Memory B cell (primary cell): ENCODE results near the gene BSND.
"Not testable (repeated sequence)": the region's sequence is repeated elsewhere in the genome, so short reads cannot be mapped to it uniquely, and the experiment has no call there.

ENCODE experiments used
- ATAC-seq: fragments of 150-1000 bp; cut with Tn5 transposase; 2 replicates; pipeline ENCODE4 v1.10.0; 2021; ENCODE audit warnings: low read depth, mild to moderate bottlenecking, moderate library complexity
- DNase-seq, 2 donors: peaks; one replicate each; pipeline ENCODE4 v3.0.0; 2022; ENCODE audit warnings: low spot score in 2 of 2
- H3K27ac Mint-ChIP-seq: one replicate; pipeline ENCODE4 v1.8.0; 2022; ENCODE audit warnings: mild to moderate bottlenecking, moderate library complexity, mixed read lengths
- H3K27me3 Mint-ChIP-seq: one replicate; pipeline ENCODE4 v1.8.0; 2022; ENCODE audit warnings: mixed read lengths
- H3K36me3 Mint-ChIP-seq: one replicate; pipeline ENCODE4 v1.8.0; 2022; ENCODE audit warnings: mild to moderate bottlenecking, mixed read lengths
- H3K4me1 Mint-ChIP-seq: one replicate; pipeline ENCODE4 v1.8.0; 2022; ENCODE audit warnings: mixed read lengths
- H3K4me3 Mint-ChIP-seq: one replicate; pipeline ENCODE4 v1.8.0; 2022; ENCODE audit warnings: mild to moderate bottlenecking, moderate library complexity, mixed read lengths
- H3K9me3 Mint-ChIP-seq: one replicate; pipeline ENCODE4 v1.8.0; 2022; ENCODE audit warnings: mixed read lengths

Gene BSND

DNA sequence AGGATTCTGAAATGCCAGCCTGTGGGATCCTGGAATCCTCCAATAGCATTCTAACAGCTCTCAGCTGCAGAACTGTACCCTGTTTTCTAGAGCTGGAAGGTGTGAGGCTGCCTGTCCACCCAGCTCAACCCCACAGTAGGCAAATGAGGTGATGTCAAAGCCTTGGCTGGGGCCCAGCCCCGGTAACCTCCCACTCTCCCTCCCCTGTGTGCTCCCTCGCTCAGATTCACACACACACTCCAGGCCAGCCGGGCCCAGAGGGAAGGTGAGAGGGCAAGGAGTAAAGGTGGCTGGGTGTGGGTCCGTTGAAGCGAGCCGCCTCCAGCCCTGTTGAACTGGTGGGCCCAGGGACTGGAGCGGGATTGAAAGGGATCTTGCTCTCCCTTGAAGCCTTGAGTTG lies at the start of gene BSND:
TSS of gene BSND (plus strand) at position 257 of the 400 bp plus-strand sequence. CDS start 254 bp downstream, outside the sequence.
- DNase-seq (no peak), ATAC-seq (no peak)
- peaks cover 29% of the 10 kb centered on the region for H3K27me3 Mint-ChIP-seq
- no peaks in the 10 kb centered on the region for H3K9me3 Mint-ChIP-seq
- no peaks in the 10 kb centered on the region for H3K36me3 Mint-ChIP-seq
- H3K4me3 Mint-ChIP-seq = no peak within 1 kb of the TSS
- H3K4me1 Mint-ChIP-seq = peaks cover 7% of the 10 kb centered on the region
- no peak within 1 kb of the TSS for H3K27ac Mint-ChIP-seq

DNA sequence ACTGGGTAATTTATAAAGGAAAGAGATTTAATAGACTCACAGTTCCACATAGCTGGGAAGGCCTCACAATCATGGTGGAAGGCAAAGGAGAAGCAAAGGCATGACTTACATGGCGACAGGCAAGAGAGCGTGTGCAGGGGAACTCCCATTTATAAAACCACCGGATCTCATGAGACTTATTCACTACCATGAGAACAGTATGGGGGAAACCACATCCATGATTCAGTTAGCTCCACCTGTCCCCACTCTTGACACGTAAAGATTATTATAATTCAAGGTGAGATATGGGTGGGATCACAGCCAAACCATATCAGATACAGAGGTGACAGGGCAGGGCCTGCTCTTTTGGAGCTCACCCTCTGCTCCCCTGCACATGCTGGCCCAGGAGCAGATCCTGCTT lies 49.7 kb upstream of the BSND start:
- Mint-ChIP-seq H3K4me3 (no peak overlapping the region), H3K27ac (no peak overlapping the region), H3K9me3 (no peaks in the 10 kb centered on the region), H3K36me3 (no peaks in the 10 kb centered on the region), H3K27me3 (peaks cover 10% of the 10 kb centered on the region), H3K4me1 (peaks cover 8% of the 10 kb centered on the region)
- ATAC-seq (no peak), DNase-seq (no peak)

DNA sequence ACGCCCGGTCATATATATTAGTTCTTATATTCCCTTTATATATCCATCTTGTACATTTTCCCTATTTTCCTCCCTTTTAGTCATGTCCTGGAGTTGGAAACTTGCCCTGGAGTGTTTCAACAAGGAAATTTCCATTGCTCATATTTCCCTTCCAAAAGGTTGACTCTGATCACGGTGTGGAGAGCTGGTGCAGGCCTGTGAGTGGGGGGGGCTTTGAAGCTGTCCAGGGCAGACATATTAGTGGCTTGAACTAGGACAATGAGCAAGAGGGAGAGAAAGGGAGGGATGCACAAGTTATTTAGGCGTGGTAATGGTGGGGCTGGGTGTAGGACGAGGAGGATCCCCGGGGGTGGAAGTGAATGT lies 48.7 kb upstream of the BSND start:
- Mint-ChIP-seq H3K36me3 (no peaks in the 10 kb centered on the region), H3K9me3 (no peaks in the 10 kb centered on the region), H3K4me3 (no peak overlapping the region), H3K4me1 (peaks cover 6% of the 10 kb centered on the region), H3K27ac (no peak overlapping the region), H3K27me3 (peaks cover 9% of the 10 kb centered on the region)
- DNase-seq (no peak), ATAC-seq (no peak)

DNA sequence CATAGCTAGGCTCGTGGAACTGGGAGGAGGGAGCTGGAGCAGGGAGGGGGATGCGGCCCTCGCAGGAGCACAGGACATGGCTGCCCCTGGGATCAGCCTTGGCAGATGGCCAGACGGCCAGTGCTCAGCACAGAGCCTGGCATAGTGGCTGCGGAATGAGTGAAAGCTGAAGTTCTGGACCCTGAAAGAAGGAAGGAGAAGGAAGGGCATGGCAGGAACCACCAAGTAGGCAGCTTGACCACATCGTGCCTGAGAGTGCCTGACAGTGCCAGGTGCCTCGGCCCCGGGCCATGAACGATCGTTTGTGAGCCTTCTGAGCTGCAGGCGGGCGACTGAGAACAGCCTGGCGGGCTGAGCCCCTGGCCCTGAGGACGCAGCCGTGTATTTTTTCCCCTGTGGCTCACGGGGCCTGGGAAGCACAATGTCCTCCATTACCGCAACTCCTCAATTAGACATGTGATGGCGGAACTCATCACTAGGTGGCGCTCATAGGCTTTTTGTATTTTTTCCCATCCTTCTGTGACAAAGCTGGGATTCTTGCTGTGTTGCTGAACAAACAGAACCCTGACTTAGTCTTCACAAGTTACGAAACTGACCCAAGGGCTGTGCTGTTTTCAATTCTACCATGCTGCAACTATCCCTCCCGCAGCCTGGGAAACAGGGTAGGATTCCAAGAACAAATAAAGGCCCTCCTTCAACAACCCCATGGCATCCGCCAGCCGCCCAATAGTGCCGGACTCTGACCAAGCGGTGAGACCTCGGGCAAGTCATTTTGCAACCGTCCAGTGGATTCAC lies 48.2 kb upstream of the BSND start:
- Mint-ChIP-seq H3K27ac (no peak overlapping the region), H3K9me3 (no peaks in the 10 kb centered on the region), H3K27me3 (peaks cover 7% of the 10 kb centered on the region), H3K4me1 (peaks cover 4% of the 10 kb centered on the region), H3K36me3 (no peaks in the 10 kb centered on the region), H3K4me3 (no peak overlapping the region)
- DNase-seq (peak in 1 of 2 donors; percentile 13), ATAC-seq (no peak)

DNA sequence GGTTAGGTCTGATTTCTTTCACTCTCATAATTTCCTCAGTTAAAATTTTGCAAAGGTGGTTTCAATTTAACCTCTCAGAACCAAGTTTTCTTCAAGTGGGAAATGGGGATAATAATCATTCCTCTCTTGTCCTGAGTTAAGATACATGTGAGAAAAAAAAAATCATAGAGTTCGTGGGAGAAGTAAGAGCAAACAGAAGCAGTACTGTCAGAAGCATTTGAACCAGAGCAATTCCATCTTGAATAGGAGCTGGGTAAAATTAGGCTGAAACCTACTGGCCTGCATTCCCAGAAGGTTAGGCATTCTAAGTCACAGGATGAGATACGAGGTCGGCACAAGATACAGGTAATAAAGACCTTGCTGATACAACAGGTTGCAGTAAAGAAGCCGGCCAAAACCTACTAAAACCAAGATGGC lies 46.9 kb upstream of the BSND start:
- DNase-seq (no peak), ATAC-seq (no peak)
- H3K27me3 Mint-ChIP-seq = peaks cover 7% of the 10 kb centered on the region
- no peak overlapping the region for H3K4me3 Mint-ChIP-seq
- peaks cover 4% of the 10 kb centered on the region for H3K4me1 Mint-ChIP-seq
- H3K36me3 Mint-ChIP-seq = no peaks in the 10 kb centered on the region
- H3K27ac Mint-ChIP-seq = no peak overlapping the region
- H3K9me3 Mint-ChIP-seq = no peaks in the 10 kb centered on the region

DNA sequence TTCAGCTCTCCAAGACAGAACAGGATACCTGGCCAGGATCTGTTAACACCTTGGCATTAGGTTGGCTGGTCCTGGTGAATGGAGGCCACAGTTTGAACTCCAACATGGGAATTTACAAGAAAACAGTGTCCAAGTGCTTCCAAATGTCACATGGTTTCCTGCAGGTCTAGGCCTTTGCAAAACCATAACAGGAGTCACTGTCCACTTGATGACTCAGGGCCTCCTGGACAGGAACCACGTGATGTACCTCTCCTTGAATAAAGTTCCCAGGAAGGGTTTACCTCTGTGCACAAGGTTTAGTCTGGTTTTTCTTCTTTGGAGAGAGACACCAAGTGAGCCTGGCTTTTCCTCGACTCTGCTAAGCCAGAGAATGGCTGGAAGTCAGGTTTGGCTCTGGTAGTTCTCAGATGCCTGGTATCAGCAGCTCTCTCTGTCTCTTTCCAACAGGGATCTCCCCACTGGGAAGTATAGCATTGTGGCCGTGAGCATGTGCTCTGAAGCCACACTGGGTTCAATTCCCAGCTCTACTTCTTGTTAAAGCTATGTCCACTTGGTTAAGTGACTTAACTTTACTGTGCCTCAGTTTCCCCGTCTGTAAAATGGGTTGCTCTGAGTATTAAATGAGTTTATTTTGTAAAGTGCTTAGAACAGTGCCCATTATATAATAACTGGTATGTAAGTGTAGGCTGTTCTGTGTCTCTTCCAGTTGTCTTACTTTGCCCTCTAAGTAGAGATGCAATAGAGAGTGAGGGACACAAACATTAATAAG lies 45.6 kb upstream of the BSND start:
- H3K27me3 Mint-ChIP-seq = peaks cover 9% of the 10 kb centered on the region
- ATAC-seq = no peak
- no peaks in the 10 kb centered on the region for H3K36me3 Mint-ChIP-seq
- H3K9me3 Mint-ChIP-seq = peaks cover 7% of the 10 kb centered on the region
- no peak overlapping the region for H3K4me3 Mint-ChIP-seq
- H3K4me1 Mint-ChIP-seq = peaks cover 4% of the 10 kb centered on the region
- H3K27ac Mint-ChIP-seq = no peak overlapping the region
- no peak for DNase-seq

DNA sequence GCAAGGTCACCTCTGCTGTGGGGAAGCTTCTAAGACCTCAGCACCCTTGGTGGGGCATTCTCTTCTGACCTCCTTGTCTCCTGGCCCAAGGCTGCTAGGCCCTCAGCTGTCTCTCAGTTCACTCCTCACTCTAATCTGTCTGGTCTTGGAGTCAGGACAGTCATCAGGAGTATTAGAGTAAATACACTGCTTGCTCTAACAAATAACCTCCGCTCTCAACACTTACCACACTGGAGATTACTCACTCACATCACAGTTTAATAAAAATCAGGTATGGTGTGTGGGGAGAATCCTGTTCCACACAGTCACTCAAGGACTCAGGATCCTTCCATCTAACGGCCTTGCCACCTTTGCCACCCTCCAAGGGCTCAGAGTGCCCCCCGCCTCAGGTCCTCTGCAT lies 44.9 kb upstream of the BSND start:
- ATAC-seq (no peak), DNase-seq (no peak)
- Mint-ChIP-seq H3K4me1 (peaks cover 4% of the 10 kb centered on the region), H3K9me3 (peaks cover 7% of the 10 kb centered on the region), H3K27ac (no peak overlapping the region), H3K27me3 (peaks cover 9% of the 10 kb centered on the region), H3K36me3 (peaks cover 2% of the 10 kb centered on the region), H3K4me3 (no peak overlapping the region)

DNA sequence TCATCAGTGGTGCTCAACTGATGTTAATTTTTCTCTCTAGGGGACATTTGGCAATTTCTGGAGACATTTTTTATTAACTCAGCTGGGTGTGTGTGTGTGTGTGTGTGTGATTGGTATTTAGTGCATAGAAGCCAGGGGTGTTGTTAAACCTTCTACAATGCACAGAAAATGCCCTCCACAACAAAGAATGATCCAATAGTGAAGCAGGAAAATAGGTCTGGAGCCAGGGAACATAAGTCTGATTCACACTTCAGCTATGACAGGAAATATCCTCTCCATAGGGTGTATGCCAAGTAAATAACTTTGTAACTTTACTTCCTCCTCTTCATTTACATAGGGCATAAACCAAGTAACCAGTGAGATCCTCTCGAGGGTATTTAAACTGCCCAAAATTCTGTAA lies 43.4 kb upstream of the BSND start:
- Mint-ChIP-seq H3K27me3 (peaks cover 4% of the 10 kb centered on the region), H3K36me3 (peaks cover 3% of the 10 kb centered on the region), H3K4me1 (no peaks in the 10 kb centered on the region), H3K27ac (no peak overlapping the region), H3K4me3 (no peak overlapping the region), H3K9me3 (peaks cover 9% of the 10 kb centered on the region)
- ATAC-seq (no peak), DNase-seq (no peak)

DNA sequence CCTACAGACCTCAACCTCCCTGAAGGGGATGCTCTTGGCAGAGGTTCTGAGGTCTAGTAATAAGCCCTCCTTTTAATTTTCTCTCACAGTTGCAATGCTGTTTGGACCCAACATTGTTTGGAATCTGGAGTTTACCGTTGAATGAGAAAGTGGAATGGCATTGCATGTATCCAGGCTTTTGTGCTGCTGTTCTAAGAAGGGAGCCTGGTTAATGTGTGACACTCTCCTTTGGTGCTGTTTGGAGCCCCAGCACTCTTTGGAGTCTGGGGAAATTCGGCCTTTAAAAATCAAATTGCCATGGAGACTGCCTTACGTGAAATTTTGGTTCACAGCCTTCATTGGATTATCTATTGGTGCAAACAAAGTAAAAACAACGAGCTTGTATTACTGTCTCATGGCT lies 42.0 kb upstream of the BSND start:
- no peak for ATAC-seq
- no peak for DNase-seq
- Mint-ChIP-seq H3K9me3 (peaks cover 9% of the 10 kb centered on the region), H3K27me3 (peaks cover 4% of the 10 kb centered on the region), H3K36me3 (peaks cover 3% of the 10 kb centered on the region), H3K27ac (no peak overlapping the region), H3K4me3 (no peak overlapping the region), H3K4me1 (no peaks in the 10 kb centered on the region)

DNA sequence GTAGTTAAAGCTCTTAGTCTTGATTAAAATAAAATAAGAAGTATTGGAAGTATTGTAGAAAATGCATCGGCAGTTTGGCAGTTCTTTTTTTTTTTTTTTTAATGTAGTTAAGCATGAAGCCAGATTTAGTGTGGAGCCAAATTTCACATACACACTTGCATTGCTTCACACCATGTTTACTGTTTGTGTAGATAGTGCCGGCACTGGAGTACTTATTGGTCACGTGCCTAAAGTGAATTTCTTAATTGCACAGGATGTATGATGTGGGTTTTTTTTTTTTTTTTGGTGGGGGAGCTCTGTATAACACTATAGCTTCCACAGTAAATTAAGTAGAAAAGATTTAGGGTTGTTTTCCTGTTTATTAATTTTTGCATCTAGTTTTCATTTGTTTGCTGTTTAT lies 39.5 kb upstream of the BSND start:
- ATAC-seq = no peak
- Mint-ChIP-seq H3K27ac (no peak overlapping the region), H3K4me1 (no peaks in the 10 kb centered on the region), H3K36me3 (peaks cover 3% of the 10 kb centered on the region), H3K4me3 (no peak overlapping the region), H3K27me3 (peaks cover 6% of the 10 kb centered on the region), H3K9me3 (peaks cover 9% of the 10 kb centered on the region)
- DNase-seq = no peak

DNA sequence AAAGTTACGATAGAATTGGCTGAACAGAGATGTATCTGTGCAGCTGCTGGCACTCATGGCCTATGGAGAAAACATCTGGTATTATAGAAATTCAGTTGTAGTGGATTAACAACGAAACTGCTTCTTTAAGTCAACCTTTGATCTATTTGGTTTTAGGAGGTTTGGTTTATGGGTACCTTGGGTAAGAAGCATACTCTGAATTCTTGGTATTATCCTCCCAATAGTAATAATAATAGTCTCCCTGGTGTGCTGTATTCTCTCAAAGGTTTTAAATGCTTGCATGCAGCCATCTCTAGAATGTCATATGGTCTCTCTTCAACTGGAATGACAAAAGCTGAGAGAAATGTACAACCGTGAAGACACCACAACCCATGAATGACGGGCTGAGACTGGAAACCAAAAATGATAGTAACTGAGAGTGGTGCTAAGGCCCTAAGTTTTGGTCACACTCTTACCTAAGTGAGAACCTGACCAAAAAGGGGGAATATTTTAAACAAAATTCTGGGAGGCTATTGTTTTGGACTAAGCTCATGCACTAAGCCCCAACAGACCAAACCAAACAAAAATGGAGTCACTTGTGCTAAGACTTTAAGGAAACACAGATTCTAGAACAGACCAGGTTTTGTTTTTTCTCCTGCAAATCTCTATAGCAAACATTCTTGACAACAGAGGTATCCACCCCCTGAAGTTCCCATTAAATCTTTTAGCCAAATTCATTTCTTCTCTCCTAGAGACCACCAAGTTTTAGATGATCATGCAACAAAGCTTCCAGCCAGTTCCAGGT lies 35.9 kb upstream of the BSND start:
- peaks cover 4% of the 10 kb centered on the region for H3K27me3 Mint-ChIP-seq
- ATAC-seq (no peak), DNase-seq (no peak)
- peaks cover 3% of the 10 kb centered on the region for H3K36me3 Mint-ChIP-seq
- peaks cover 15% of the 10 kb centered on the region for H3K4me1 Mint-ChIP-seq
- no peak overlapping the region for H3K27ac Mint-ChIP-seq
- H3K4me3 Mint-ChIP-seq = no peak overlapping the region
- peaks cover 5% of the 10 kb centered on the region for H3K9me3 Mint-ChIP-seq

DNA sequence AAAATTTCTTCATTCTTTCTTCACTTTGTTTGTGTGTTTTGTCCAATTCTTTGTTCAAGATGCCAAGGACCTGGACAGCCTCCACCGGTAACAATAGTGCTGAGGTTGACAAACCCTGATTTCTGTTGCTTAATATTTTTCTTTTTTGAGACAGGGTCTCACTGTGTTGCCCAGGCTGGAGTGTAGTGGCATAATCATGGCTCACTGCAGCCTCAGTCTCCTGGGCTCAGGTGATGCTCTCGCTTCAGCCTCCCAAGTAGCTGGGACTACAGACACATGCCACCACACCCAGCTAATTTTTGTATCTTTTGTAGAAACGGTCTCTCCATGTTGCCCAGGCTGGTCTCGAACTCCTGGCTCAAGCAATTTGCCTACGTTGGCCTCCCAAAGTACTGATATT lies 34.9 kb upstream of the BSND start:
- H3K27me3 Mint-ChIP-seq, H3K9me3 Mint-ChIP-seq, H3K4me3 Mint-ChIP-seq, DNase-seq, ATAC-seq, H3K36me3 Mint-ChIP-seq, H3K27ac Mint-ChIP-seq: not testable (repeated sequence)
- peaks cover 15% of the 10 kb centered on the region for H3K4me1 Mint-ChIP-seq

DNA sequence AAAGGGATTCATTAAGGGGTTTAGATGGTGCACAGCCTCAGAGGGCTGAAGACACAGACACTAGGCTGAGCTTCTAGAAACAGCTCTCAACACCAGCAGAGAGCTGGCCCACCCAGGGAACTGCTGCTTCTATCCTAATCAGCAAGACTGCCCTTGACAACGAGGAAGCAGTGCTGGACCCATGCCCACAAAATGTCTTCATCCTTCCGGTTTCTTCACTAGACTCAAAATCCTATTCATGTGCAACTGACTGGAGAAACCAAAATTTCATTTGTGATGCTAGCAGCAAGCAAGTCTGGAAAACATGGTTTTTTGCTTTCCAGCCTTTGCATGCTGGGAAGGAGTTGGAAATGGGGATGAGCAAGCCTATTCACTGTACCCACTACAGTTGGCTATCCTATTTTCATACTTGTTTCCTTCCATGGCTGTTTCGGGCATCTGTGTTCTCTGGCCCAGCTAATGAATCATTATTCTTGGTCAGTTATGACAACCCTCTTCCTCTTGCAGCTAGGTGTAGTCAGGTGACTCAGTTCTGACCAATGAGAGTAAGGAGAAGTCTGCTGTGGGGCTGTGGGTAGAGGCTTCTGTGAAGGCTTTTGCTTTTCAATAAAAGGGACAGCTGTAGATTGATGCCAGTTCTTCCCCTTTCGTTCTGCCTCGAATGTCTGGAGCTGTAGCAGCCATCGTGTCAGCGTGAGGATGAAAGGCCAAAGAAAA lies 33.0 kb upstream of the BSND start:
- Mint-ChIP-seq H3K9me3 (peaks cover 2% of the 10 kb centered on the region), H3K36me3 (no peaks in the 10 kb centered on the region), H3K4me1 (peaks cover 15% of the 10 kb centered on the region), H3K27ac (no peak overlapping the region), H3K4me3 (peak overlapping the region; percentile 51), H3K27me3 (peaks cover 8% of the 10 kb centered on the region)
- ATAC-seq (peak; percentile 89), DNase-seq (peak in 1 of 2 donors; percentile 6)
